Effector CD4-positive, alpha-beta T cell (primary cell): ENCODE data around the gene MYO3B.
"Not testable (repeated sequence)": the region's sequence is repeated elsewhere in the genome, so short reads cannot be mapped to it uniquely, and the experiment has no call there.

Experiments
- DNase-seq: peaks from one replicate; pipeline ENCODE4 v3.0.0-alpha.2; 2020

The MYO3B gene

DNA sequence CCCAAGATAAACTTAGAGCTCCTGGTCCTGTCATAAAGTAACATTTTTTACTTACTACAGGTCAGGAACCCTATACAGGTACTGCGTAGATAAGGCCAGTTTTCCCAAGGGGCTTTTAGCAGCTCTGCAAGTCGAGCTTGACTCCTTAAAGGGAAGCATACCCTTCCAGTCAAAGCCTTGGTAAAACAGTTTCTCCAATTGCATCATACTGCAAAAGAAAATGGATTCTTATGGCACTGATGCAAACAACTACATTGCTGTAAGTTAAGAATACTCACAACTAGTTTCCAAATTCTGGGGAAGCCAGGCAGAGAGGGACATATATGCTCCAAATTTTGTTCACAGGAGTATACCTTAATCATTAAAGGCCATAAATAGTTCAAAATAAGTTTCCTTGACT is 31.0 kb downstream of the MYO3B start:
- DNase-seq = no peak

DNA sequence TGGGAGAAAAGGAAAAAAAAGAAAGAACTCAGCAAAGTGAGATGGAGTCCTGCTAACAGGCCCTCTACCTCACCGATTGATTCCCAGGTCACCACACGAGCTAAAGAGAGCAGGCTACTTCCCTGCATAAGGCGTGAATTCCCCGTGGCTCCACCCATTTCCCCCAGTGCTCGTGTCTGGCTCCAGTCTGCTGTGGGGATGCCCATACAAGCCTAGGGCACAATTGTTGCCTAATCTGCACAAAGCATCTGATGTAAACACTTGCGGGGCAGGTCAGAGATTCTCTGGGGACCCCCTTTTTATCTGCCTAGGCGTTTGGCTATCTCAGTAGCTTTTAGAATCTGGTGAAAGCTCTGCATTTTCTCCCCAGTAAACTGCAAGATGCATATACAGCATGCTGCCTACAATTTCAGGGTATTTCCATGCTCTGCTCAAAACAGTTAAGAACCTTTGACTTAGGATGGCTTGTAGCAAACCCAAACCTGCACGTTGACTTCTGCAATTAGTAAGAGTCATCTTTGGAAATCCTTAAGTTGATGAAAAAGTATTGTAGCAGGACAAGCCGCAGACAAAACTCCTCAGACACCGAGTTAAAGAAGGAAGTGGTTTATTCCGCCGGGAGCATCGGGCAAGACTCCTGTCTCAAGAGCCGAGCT is 34.8 kb downstream of the MYO3B start:
- no peak for DNase-seq

GRCh38 chr2:170213281-170213625 is 35.3 kb downstream of the MYO3B start:
- DNase-seq = not testable (repeated sequence)

GRCh38 chr2:170213651-170214050 is 35.7 kb downstream of the MYO3B start:
- no peak for DNase-seq

- DNase-seq = no peak
These were observed 36.5 kb downstream of the MYO3B start for GRCh38 chr2:170214309-170214948.

DNA sequence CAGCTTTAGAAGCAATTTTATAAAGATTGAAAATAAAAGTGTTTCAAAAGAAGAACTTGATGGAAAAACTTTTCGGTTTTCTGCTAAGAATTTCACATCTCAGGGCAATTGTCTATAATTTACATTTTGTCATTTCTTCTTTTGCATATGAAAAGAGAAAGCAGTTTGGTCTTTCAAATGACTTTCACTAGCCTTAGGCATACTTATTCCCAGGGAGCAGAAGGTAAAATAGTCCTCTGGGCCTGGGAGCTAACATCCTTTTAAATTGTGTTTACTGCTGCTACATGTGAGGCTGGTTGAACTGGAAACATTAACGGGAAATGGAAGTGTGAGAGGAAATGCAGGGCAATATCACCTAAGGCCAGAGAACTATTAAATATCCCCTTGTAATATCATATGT is 37.1 kb downstream of the MYO3B start:
- DNase-seq = no peak

DNA sequence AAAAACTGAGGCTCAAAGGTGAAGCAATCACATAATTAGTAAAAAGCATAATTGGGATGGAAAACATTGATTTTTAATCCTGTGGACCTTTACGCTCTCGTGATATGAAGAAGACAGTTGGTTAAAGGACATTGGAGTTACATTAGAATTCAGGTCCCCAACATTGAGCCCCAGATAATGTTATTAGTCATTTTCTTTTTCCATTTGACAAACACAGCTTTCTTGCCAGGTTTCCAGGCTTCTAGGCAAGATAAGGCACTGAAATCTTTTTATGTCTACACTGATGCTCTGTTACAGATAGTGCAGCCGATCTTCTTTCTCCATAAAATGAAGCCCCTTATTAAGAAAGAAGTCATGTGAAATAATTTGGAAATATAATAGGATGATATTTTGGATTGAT is 38.5 kb downstream of the MYO3B start:
- no peak for DNase-seq

GRCh38 chr2:170216981-170217380 is 39.0 kb downstream of the MYO3B start:
- no peak for DNase-seq

DNA sequence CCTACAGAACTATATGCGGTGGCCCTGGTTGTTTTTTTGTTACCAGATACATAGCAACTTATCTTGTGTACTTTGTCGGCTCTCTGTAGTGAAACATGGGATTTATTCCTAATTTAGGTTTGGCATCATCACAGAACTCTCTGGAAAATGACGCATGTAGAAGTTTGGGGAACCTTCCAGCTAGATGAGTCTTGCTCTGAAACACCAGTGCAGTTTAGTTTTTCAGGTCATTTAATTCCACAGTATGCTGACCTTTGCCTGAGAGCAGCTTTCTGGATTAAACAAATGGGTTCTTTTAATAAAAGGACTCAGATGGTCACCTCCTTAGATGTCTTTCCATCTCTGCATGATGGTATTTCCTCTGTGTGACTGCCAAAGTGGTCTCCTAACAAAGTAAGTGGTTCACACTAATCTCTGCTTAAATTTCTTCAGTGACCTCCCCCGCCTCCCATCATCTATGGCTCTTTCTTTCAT is 39.9 kb downstream of the MYO3B start:
- DNase-seq = no peak

GRCh38 chr2:170218456-170218855 is 40.5 kb downstream of the MYO3B start:
- DNase-seq = no peak

DNA sequence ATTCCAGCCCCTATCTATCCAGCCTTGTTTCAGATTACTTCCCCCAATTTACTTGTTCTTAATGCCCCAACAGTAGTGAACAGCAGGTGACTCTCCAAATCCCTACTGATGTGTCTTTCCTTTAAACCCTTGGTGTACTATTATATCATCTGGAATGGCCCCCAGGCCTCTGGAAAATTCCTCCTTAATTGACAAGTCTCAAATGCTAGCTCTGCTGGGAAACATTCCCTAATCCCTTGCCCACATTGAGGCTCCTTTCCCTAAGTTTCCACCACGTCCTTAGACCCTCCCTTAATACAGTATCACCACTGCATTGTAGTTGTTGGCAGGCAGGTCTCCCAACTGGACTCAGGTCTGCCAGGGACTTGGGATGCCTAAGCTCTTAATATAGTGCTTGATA is 41.0 kb downstream of the MYO3B start:
- no peak for DNase-seq

GRCh38 chr2:170221317-170222288 is 43.7 kb downstream of the MYO3B start:
- DNase-seq = no peak

GRCh38 chr2:170222298-170222697 is 44.4 kb downstream of the MYO3B start:
- DNase-seq = no peak

DNA sequence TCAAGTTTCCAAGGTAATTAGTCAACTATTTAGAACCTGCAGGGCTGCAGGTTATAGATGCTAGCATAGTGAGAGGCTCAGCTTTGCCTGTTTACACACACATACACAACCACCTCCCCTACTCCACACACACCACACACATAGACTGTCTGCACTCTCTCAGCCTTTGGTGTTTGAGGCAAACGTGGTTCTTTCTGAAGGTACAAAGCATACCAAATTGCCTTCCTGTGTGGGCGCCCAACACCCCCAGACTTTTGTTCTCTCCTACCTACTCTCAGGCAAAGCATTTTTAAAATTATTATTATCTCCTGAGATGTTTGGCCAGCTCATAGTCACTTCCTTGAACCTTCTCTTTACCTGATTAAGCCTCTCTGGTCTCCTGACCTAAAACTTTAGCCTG is 44.9 kb downstream of the MYO3B start:
- DNase-seq = no peak

- no peak for DNase-seq
These were observed 46.8 kb downstream of the MYO3B start for GRCh38 chr2:170224692-170225294.

DNA sequence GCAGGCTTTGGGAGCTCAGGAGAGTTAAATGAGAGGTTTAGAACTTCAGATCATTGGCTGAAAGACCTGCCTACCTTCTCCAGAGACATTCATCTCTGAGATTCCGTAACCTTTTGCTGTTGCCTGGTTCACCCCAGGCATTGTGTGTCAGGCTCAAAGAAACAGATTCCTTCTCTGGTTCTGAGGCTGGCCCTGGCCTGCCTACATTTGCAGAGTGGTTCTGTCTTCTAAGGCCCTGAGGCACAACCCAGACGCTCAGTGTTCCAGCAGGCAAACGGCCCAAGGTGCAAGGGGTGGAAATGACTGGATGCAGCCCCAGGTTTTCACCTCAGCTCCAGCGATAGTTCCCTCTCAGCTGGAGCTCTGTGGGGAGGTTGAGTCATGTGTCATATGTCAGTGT is 48.3 kb downstream of the MYO3B start:
- DNase-seq = no peak

GRCh38 chr2:170227507-170227947 is 49.6 kb downstream of the MYO3B start:
- DNase-seq = no peak

- DNase-seq = no peak
These were observed 50.0 kb downstream of the MYO3B start for GRCh38 chr2:170227951-170228350.

DNA sequence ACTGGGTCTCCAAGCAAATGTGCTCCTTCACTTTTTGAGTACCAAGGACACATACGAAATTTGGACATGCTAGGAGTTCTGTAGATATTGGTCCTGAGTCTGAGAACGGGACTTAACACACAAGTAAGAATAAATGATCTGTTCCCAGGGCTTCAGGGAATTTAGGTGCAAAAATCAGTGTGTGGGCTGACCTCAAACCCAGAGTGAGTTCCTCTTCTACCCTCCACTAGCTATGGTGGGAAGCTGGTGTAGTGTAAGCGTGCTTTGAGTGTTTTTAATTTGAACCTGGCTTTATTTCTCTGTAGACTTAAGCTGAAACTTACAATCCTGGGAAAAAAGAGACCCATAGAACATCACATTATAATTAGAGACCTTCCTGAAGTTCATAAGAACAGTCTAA is 50.5 kb downstream of the MYO3B start:
- DNase-seq = no peak

- no peak for DNase-seq
These were observed 51.2 kb downstream of the MYO3B start for GRCh38 chr2:170229125-170229524.

DNA sequence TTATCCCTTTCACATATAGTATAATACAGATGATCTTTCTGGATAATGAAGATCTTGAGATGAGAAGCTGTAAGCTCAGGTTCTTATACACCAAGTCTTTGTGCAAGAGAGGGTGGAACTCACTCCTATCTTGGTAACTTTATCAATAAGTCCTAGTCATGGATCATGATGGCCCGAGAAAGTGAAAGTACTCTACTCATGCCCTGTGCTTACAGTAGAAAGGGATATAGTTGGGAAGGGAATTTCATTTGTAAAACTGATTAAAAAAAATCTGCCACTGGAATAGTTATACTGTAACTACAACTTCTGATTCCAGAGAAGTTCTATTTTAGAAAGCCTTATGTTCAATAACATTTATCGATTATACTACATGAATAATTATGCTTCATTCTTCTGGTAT is 51.8 kb downstream of the MYO3B start:
- DNase-seq = no peak

DNA sequence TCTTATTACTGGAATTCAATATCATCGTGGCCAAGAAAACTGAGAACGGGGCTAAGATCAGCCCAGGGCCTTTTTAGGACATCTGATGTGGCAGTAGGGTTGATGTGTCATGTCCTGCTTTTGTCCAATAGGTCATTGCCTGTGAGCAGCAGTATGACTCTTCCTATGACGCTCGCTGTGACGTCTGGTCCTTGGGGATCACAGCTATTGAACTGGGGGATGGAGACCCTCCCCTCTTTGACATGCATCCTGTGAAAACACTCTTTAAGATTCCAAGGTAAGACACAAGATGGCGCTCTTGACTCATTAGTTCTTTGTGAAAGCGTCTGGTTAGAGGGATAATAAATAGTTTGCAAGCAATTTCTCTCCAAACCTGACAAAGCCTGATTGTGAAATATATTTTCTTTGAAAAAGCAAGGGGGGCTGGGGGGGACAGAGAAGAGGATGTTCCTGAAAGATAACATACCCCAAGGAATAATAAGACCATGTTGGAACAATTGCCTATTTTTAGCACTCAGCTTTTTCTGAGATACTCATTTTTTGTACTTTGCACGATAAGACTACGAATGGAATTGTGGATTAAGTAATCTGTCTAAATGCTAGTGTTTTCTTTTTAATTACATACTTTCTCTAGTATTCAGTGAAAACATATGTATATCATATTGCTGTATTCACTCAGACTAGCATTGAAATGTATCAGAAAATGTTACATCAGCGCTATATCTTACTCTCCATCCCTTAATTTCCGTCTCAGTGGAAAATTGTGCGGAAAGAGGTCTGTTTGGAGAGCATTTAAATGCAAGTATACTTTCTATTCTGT is 58.1 kb downstream of the MYO3B start:
- no peak for DNase-seq
